HG03135 (cell line): ENCODE measurements around the gene FBXW11.
A peak's percentile ranks its signal among the peaks of the same experiment; 100 is the strongest.
"Not testable (repeated sequence)": the region's sequence is repeated elsewhere in the genome, so short reads cannot be mapped to it uniquely, and the experiment has no call there.

Experiments
- ATAC-seq: cut with Tn5 transposase; IDR thresholded peaks from one replicate; pipeline ENCODE4 v1.9.1; 2021; ENCODE audit warnings: mild to moderate bottlenecking, moderate library complexity; ENCODE audit not compliant: unreplicated experiment

Gene FBXW11

DNA sequence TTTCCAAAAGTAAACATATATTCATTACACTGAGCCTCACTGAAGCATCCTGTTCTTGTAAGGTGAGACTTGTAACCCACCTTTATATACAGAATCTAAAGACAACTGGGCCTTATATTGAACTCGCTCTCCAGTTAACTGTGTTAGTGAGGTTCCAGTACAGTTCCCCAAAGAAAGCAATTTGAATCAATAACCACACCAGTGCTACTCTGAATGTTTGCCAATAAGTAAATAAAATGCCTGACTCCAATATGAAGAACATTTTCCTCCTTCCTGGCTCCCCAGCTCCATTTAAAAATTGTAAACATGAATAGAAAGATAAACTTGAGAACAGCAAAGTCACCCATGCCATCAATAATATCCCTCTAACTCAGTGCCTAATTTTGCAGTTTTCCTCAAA is 50.1 kb downstream of the FBXW11 start:
- no peak for ATAC-seq

DNA sequence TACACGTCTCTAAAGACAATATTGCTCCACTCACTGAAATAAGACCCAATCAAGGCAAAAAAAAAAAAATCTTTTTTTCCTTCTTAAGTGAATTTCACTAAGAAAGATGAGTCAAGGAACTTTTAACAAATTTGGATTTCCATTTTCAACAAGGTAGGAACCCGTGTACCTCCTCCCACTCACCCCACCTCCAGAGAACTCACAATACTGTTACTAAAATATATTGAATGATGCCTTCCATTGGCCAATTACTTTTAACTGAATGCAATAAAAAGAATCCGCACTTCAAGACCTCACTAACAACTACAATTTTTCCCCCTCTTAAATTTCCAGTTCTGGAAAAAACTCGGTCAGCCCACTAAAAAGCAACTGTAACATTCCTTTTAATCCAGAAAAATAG is 50.7 kb downstream of the FBXW11 start:
- no peak for ATAC-seq

DNA sequence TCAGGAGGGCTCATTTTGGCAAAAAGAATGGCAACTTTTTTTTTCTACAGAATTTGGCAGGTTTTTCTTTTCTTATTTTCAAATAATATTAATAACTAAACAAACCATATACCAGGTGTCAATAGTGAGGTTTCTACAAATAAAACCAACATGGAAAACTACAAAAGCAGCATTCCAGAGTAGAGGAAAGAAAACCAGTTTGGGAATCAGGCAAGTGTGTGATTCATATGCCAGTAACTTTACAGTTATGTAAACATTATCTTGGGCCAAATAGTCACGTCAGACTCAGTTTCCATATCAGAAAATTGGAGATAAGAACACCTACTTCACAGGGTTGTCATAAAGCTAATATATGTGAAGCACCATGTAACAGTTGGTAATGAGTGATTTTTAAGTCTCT is 51.7 kb downstream of the FBXW11 start:
- ATAC-seq = no peak

DNA sequence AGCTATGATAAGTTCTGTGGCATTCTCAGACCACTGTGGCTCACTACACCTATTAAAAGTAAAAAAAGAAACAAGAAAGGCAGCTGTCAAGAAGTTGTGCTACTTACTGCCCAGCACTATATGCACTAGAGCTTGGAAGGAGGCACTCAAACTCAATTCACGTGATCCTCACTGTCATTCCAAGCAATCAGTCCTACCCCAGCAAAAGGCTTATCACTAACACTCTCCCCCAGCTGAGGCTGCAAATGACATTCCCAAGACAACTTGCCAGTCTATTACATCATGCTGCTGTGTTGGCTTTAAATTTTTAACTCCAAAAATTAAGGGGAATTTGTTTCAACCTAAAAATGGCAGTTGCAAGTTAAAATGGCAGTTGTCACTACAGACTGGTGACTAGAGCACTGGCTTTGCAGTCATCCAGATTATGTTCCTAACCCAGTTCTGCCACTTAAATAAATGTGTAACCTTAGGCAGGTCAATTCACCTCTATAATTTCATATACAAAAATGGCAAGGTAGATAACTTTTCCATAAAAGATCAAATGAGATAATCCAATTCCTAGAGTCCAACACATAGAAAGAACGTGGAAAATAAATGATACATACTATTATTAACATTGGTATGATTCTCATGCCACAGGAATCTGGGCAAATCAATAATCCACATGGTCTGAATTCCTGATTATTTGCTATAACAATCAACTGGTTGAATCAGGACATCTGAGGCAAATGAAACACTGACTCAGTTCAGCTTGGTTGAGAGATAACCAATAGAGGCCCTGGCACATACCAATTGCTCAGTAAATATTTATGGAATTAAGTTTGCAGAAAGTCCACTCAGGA is 52.4 kb downstream of the FBXW11 start:
- no peak for ATAC-seq

DNA sequence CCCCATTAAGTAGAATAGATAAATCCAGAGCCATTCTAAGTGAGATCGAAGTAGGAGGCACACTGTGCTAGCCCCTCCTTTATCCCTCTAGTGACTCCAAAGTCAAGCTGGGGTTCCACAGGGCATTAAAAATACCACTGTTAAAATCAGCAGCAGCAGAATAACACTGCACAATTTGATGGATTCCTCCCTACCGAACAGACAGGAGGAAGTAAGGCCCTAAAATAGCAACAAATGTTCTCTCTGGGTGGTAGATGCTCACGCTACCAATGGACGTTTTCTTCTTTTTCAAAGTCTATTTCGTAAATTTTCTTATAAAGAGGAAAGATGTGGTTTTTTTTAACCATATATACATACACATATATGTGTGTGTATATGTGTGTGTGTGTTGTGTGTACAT is 54.4 kb downstream of the FBXW11 start:
- ATAC-seq = no peak

DNA sequence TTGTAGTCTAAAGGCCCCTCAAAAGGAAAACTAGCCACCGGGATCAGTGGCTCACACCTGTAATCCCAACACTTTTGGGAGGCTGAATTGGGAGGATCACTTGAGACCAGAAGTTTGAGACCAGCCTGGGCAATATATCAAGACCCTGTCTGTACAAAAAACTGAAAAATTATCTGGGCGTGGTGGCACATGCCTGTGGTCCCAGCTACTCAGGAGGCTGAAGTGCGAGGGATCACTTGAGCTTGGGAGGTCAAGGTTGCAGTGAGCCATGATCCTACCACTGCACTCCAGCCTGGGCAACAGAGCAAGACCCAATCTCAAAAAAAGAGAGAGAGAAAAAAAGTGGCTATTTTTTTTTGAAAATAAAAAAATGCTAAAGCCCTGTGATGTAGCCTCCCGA is 55.2 kb downstream of the FBXW11 start:
- ATAC-seq = no peak

DNA sequence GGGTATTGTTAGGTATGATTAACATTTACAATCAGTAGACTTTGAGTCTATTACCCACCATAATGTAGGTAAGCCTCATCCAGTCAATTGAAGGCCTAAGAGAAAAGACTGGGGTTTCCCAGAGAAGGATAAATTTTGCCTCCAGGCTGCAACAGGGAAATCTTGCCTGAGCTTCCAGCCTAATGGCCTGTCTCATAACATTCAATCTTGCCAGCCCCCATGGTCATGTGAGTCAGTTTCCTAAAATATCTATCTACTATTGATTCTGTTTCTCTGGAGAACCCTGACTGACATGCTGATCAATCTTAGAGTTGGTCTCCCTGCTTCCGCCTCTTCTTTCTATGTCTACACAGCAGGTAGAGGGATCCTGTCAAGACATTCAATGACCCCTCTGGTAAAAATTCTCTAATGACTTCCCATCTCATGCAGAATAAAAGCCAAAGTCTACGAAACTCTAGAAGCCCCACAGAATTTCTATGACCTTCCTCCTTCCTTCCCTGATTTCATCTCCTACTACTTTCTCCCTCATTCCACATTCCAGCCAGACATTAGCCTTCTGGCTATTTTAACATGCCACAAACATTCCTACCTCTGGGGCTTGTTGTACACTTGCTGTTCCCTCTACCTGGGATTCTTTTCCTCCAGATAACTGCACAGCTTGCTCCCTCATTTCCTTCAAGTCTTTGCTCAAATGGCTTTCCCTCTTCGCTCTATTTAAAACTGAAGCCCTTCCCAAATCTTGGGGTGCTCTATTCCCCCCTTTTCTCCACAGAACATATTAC is 60.2 kb downstream of the FBXW11 start:
- ATAC-seq = no peak

DNA sequence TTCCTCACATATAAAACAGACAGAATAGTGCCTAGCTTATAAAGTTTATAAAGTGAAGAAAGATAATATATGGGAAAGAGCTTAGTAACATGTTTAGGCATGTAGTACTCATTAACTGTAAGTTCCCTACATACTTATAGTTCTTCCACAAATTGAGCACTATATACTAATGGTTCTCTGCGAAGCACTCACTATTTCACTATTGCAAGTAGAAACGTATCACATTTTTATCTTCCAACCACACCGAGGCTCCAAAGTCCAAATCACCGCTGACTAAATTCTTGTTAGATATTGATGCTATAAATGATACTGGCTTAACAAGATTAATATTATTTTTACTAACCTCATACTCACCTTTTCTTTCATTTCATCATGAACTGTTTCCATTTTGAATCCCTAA is 61.0 kb downstream of the FBXW11 start:
- ATAC-seq = no peak

DNA sequence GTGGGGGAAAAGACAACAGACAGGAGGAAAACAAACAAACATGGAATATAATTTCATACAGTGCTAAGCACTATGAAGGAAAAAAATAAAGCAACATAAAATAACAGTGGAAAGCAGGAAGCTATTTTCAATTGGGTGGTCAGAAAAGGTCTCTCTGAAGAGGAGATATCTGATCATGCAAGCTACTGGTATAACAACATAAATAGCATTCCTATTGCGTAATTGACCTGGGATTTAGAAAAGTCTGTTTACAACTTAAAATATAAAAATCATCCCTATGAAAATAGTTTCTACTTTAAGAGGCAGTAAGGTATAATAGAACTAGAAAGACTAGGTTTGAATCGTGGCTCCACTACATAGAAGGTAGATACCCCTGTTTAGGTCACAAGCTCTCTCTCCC is 61.4 kb downstream of the FBXW11 start:
- ATAC-seq = no peak

DNA sequence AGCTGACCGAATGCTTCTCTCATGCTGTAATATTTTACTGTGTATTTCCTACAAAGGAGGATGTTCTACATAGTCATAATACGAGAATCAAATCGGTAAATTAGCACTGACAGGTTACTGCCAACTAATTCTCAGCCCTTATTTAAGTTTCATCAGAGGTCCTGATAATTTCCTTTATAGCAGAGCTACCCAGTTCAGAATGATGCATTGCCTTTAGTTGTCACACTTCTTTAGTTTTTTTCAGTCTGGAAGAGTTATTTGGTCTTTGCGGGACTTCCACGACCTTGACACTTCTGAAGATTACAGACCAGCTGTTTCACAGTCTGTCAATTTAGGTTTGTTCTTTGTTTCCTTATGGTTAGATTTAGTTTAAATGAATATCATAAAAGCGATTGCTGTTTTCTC is 64.3 kb downstream of the FBXW11 start:
- ATAC-seq = peak; percentile 54

DNA sequence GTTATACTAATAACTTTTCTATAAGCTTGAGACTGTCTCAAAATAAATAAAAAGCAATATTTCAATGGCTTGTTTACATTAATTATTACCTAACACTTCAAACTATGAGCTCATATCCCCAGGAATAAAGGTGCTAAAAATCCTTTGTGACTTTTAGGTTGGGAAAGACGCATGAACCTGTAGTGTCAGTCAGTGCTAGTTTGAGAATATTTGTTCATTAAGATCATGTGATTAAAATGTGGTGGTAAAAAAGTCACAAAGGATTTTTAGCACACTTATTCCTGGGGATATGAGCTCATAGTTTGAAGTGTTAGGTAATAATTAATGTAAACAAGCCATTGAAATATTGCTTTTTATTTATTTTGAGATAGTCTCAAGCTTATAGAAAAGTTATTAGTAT is 64.8 kb downstream of the FBXW11 start:
- ATAC-seq = not testable (repeated sequence)

DNA sequence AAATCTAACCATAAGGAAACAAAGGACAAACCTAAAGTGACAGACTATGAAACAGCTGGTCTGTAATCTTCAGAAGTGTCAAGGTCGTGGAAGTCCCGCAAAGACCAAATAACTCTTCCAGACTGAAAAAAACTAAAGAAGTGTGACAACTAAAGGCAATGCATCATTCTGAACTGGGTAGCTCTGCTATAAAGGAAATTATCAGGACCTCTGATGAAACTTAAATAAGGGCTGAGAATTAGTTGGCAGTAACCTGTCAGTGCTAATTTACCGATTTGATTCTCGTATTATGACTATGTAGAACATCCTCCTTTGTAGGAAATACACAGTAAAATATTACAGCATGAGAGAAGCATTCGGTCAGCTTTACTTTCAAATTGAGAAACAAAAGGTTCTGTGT is 65.2 kb downstream of the FBXW11 start:
- peak; percentile 48 for ATAC-seq

DNA sequence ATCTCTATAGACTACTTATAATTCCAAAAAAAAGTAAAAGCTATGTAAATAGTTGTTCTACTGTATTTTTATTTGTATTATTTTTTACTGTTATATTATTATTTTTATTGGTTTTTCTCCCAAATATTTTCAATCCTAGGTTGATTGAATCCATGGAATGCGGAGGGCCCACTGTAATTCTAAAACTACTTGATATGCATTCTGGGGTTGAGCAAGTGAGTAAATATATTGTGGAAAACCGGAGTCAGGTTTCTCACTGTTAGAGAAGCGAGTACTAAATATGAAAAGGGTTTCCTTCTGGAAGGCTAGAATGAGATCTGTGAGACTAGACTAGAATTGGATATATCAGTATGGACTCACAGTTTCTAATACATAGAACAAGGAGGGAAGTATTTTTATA is 66.5 kb downstream of the FBXW11 start:
- no peak for ATAC-seq

DNA sequence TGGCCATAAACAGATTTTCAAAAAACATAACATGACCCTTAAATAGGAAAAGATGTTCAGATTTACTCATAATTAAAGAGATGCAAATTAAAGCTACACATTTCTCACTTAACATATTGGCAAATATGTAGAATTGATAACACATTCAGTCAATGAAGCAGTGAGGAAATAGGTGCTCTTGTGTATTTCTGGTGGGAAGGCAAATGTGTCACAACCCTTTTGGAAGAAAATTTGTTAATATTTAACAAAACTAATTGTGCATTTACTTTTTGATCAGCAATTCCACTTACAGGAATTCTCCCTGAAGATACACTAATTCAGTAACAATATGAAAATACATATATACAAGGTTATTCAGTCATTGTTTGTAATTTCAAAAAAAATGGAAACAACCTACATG is 68.1 kb downstream of the FBXW11 start:
- ATAC-seq = no peak

DNA sequence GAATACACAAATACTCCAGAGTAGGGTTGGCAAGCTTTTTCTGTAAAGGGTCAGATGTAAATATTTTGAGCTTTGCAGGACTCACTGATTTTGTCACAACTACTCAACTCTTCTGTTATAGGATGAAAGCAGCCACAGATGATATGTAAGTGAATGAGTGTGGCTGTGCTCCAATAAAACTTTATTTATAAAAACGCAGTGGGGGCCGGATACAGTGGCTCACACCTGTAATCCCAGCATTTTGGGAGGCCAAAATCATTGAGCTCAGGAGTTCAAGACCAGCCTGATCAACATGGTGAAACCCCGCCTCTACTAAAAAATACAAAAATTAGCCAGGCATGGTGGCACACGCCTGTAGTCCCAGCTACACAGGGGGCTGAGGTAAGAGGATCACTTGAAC is 69.1 kb downstream of the FBXW11 start:
- no peak for ATAC-seq

DNA sequence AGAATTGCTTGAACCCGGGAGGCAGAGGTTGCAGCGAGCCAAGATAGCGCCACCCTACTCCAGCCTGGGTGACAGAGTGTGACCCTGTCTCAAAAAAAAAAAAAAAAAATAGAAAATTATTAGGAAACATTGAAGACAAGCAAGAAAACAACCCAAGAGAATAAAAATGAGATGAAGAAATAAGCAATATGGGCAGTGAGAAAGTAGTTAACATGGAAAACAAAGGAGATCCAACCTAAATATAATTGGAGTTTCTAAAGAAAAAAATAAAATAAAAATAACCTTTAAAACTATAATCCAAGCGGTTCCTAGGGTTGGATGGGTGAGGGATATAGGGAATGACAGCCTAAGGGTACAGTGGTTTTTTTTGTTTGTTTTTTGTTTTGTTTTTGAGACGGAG is 71.9 kb downstream of the FBXW11 start:
- ATAC-seq = no peak

DNA sequence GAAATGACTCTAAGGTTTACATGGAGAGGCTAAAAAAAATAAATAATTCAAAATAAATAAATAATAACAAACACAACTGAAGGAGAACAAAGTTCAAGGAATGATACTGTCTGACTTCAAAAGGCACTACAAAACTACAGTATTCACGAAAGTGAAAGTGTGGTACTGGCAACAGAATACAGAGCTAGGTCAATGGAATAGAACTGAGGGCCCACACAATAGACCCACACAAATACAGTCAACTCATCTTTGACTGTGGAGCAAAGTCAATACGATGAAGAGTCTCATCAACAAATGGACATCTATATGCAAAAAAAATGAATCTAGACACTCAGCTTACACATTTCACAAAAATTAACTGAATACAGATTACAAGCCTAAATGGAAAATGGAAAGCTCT is 75.3 kb downstream of the FBXW11 start:
- ATAC-seq = no peak

DNA sequence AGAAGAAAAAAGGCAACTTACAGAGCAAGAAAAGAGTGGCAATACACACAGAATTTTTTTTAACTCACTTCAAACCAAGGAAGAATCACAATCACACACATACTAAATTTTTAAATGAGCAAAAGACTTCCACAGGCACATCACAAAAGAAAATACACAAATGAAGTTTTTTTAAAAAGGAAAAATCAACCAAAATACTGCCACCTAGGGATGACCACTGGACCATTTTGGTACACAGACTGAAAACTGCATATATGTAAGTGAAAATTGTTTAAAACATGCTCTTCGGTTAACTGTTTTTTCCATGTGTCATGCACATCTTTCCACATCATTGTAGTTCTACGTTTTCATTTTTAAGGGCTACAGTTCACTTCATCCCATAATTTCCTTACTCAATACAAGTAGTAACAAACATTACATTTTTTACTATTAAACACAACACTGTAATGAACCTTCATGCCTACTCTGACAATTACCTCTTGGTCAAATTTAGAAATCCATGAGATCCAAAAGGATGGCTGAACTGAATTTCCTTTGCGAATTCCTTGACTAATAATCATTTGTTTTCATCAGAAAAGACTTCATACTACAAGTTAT is 79.0 kb downstream of the FBXW11 start:
- no peak for ATAC-seq

DNA sequence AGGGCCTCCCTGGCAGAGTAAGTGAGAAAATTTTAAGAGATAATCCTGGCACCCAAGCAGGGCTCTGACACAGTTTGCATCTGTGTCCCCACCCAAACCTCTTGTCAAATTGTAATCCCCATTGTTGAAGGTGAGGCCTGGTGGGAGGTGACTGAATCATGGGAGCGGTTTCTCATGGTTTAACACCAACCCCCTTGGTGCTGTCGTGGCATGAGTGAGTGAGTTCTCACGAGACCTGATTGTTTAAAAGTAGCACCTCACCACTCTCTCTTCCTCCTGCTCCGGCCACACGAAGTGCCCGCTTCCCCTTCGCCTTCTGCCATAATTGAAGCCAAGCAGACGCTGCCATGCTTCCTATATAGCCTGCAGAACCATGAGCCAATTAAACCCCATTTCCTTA is 80.1 kb downstream of the FBXW11 start:
- ATAC-seq = peak; percentile 90

DNA sequence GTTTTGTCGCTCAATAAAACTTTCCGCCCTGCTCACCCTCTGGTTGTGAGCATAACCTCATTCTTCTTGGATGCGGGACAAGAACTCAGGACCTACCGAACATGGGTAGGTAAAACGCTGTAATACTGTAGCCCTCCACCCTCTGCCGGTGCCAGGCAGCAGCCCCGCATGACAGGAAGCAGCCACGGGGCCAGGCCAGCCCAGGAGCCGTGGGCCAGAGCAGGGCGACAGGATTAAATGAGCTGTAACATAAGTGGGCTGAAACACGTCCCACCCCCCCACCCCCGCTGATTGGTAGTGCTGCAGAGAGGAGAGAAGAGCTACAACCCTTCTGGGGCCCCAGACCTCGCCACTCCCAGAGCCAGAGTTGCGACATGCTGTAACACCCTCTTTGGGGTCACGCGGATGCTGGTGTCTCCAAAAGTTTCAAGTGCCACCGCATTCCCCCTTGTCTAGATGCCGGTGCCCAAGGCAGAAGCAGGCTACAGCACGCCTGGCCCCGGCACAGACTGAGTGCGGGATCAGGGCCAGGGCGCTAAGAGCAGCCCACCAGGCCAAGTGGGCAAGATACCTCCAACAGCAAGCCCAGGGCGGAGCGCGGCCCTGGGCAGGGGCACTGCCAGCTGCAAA is 81.8 kb downstream of the FBXW11 start:
- ATAC-seq = no peak

DNA sequence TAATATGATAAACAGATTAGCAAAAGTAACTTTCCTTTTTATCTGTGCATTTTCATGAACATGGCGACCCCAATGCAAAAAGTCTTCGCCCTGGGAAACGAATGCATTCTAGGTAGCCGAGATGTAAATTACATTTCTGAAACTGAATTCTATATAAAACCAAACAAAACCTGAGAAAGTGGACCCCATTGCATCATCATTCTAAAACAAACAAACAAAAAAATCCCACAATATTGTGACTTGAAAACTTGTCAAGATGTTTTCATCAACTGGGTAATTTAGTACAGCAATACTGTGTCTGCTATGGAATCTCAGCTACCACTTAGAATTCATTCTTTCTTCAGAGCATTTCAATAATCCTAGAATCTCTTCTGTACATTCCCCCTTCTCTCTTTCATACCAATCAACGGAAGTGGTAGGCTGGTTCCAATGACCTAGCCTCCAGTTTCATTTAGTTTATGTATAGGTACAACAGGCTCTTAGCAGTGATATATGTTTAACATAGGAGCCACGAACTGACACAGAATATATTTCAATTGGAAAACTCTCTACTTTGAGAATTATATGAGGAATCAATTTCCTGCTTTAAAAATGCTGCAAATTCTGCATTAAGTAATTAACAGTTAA is 85.6 kb downstream of the FBXW11 start:
- no peak for ATAC-seq
